Measurements from ENCODE around the gene MGAT5.

MGAT5 gene

DNA sequence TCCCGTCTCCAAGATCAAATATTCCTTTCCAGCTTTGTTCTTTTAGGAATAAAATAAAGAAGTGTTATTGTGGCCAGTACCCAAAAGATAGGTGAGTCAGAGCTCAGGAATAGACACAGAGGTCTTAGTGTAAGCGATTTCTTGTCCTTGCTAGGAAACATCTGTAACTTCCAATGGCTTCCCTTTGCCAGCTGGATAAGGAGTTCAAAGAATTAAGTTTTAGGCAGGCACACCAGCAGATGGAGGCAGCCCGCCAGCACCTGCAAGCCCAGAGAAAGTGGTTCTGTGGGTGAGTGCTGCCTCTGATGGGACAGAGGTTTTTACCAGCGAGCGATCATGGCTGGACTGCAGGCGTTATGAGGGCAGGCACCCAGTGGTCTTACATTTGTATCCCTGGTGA lies 125.4 kb downstream of the MGAT5 start:
- Histone ChIP-seq H2AFZ (no peak overlapping the region), H3K4me2 (ENCODE audit: low read length) (no peak overlapping the region), H3K27me3 (ENCODE audit: control insufficient read depth, insufficient read depth, low read length) (no peaks in the 10 kb centered on the region), H3K36me3 (ENCODE audit: control insufficient read depth, insufficient read depth, low read length) (no peaks in the 10 kb centered on the region), H3K9me3 (ENCODE audit: control insufficient read depth, low read length) (no peaks in the 10 kb centered on the region), H3K4me3 (ENCODE audit: low read depth, low read length) (no peak overlapping the region), H3K9ac (no peak overlapping the region), H3K4me1 (no peaks in the 10 kb centered on the region), H3K79me2 (no peaks in the 10 kb centered on the region), H3K27ac (no peak overlapping the region)
- TF ChIP-seq, protein P1, sequence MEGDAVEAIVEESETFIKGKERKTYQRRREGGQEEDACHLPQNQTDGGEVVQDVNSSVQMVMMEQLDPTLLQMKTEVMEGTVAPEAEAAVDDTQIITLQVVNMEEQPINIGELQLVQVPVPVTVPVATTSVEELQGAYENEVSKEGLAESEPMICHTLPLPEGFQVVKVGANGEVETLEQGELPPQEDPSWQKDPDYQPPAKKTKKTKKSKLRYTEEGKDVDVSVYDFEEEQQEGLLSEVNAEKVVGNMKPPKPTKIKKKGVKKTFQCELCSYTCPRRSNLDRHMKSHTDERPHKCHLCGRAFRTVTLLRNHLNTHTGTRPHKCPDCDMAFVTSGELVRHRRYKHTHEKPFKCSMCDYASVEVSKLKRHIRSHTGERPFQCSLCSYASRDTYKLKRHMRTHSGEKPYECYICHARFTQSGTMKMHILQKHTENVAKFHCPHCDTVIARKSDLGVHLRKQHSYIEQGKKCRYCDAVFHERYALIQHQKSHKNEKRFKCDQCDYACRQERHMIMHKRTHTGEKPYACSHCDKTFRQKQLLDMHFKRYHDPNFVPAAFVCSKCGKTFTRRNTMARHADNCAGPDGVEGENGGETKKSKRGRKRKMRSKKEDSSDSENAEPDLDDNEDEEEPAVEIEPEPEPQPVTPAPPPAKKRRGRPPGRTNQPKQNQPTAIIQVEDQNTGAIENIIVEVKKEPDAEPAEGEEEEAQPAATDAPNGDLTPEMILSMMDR (IDR thresholded peaks at IDR 0.05): no peak

DNA sequence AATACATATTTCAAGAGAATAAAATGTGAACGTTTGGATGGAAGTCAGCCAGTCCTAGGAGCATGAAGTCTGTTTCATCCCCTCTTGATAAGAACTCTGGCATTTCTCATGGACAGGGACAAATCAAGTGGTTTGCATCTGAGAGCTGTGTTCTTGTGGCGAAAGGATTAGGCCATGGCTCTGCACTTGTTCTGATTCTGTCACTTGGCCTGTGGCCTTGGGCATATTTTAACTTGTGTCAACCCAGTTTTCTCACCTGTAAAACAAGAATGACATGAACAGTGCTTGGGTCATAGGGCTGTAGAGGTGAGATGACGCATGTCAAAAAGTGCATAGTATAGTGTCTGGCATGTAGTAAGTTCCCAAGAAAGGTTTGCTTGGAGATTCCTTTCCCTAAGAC lies 125.8 kb downstream of the MGAT5 start:
- no peaks in the 10 kb centered on the region for H3K36me3 ChIP-seq (ENCODE audit: control insufficient read depth, insufficient read depth, low read length)
- H3K4me3 ChIP-seq (ENCODE audit: low read depth, low read length): no peak overlapping the region
- no peak overlapping the region for H3K27ac ChIP-seq
- no peaks in the 10 kb centered on the region for H3K79me2 ChIP-seq
- no peak overlapping the region for H3K4me2 ChIP-seq (ENCODE audit: low read length)
- no peak overlapping the region for H2AFZ ChIP-seq
- no peaks in the 10 kb centered on the region for H3K4me1 ChIP-seq
- no peaks in the 10 kb centered on the region for H3K9me3 ChIP-seq (ENCODE audit: control insufficient read depth, low read length)
- no peaks in the 10 kb centered on the region for H3K27me3 ChIP-seq (ENCODE audit: control insufficient read depth, insufficient read depth, low read length)
- no peak overlapping the region for H3K9ac ChIP-seq
- TF ChIP-seq, protein P1 (IDR thresholded peaks at IDR 0.05): no peak

DNA sequence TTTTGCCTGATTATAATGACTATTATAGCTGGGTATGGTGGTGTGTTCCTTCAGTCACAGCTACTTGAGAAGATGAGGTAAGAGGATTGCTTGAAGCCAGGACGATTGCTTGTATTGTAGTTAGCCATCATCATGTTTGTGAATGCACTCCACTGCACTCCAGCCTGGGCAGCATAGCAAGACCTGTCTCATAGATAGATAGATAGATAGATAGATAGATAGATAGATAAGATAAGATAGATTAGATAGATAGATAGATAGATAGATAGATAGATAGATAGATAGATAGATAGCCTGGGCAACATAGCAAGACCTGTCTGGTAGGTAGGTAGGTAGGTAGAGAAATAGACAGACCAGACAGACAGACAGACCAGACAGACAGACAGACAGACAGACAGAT lies 127.3 kb downstream of the MGAT5 start:
- TF ChIP-seq, protein P1 (IDR thresholded peaks at IDR 0.05): no peak
- Histone ChIP-seq H3K4me2 (ENCODE audit: low read length) (no peak overlapping the region), H3K36me3 (ENCODE audit: control insufficient read depth, insufficient read depth, low read length) (no peaks in the 10 kb centered on the region), H3K27ac (no peak overlapping the region), H3K9ac (no peak overlapping the region), H3K4me3 (ENCODE audit: low read depth, low read length) (no peak overlapping the region), H3K9me3 (ENCODE audit: control insufficient read depth, low read length) (no peaks in the 10 kb centered on the region), H3K4me1 (no peaks in the 10 kb centered on the region), H3K27me3 (ENCODE audit: control insufficient read depth, insufficient read depth, low read length) (no peaks in the 10 kb centered on the region), H2AFZ (no peak overlapping the region), H3K79me2 (no peaks in the 10 kb centered on the region)

DNA sequence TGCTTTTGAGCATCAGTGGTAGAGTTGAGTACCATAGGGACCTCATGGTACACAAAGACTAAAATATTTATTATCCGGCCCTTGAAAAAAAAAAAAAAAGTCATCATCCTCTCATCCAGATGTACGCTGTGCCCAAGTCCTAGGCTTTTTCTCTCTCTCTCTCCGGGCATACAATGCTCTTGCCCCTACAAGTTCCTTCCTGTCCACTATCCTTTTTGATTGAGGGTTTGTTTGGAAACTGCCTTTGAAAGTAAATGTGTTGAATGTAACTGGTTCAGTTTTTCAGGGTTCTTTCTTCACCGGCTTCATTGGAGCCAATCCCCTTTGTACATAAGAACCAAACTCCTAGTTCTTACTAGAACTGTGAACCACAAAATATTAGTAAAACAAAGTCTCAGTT lies 130.3 kb downstream of the MGAT5 start:
- Histone ChIP-seq H3K27ac (no peak overlapping the region), H3K79me2 (no peaks in the 10 kb centered on the region), H3K36me3 (ENCODE audit: control insufficient read depth, insufficient read depth, low read length) (no peaks in the 10 kb centered on the region), H3K9me3 (ENCODE audit: control insufficient read depth, low read length) (no peaks in the 10 kb centered on the region), H3K4me3 (ENCODE audit: low read depth, low read length) (no peak overlapping the region), H3K9ac (no peak overlapping the region), H3K27me3 (ENCODE audit: control insufficient read depth, insufficient read depth, low read length) (no peaks in the 10 kb centered on the region), H2AFZ (no peak overlapping the region), H3K4me2 (ENCODE audit: low read length) (no peak overlapping the region), H3K4me1 (no peaks in the 10 kb centered on the region)
- TF ChIP-seq, protein P1 (IDR thresholded peaks at IDR 0.05): no peak

DNA sequence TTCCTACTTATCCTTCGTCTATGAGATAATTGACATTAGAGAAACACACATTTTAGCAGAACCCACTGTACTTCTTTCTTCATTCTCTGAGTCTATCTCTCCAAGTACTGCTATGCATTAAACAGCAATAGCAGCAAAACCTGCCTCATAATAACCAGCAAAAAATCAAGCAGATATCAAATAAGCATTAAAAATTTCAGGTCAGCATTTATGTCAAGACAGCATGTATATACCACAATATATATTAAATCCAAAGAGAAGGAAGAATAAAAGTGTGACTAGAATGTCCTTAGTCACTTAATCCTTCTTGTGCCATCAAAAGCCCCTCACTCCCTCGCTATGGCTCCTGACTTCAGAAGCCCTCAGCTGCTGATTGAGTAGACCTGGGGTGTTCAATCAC lies 131.3 kb downstream of the MGAT5 start:
- Histone ChIP-seq H3K79me2 (no peaks in the 10 kb centered on the region), H3K36me3 (ENCODE audit: control insufficient read depth, insufficient read depth, low read length) (no peaks in the 10 kb centered on the region), H3K4me2 (ENCODE audit: low read length) (no peak overlapping the region), H3K9me3 (ENCODE audit: control insufficient read depth, low read length) (no peaks in the 10 kb centered on the region), H3K27me3 (ENCODE audit: control insufficient read depth, insufficient read depth, low read length) (no peaks in the 10 kb centered on the region), H3K4me3 (ENCODE audit: low read depth, low read length) (no peak overlapping the region), H3K27ac (no peak overlapping the region), H3K9ac (no peak overlapping the region), H3K4me1 (no peaks in the 10 kb centered on the region), H2AFZ (no peak overlapping the region)
- TF ChIP-seq, protein P1 (IDR thresholded peaks at IDR 0.05): no peak

Data from parathyroid adenoma (tissue), 2 donors.